NCI-H2227 (cell line): ENCODE data around the gene ABCF1.
A peak's percentile ranks its signal among the peaks of the same experiment; 100 is the strongest.

Experiments used
- DNase-seq: peaks from one replicate; lab custom pipeline; 2025; ENCODE audit not compliant: unreplicated experiment; lab: John Stamatoyannopoulos, UW

The ABCF1 gene

DNA sequence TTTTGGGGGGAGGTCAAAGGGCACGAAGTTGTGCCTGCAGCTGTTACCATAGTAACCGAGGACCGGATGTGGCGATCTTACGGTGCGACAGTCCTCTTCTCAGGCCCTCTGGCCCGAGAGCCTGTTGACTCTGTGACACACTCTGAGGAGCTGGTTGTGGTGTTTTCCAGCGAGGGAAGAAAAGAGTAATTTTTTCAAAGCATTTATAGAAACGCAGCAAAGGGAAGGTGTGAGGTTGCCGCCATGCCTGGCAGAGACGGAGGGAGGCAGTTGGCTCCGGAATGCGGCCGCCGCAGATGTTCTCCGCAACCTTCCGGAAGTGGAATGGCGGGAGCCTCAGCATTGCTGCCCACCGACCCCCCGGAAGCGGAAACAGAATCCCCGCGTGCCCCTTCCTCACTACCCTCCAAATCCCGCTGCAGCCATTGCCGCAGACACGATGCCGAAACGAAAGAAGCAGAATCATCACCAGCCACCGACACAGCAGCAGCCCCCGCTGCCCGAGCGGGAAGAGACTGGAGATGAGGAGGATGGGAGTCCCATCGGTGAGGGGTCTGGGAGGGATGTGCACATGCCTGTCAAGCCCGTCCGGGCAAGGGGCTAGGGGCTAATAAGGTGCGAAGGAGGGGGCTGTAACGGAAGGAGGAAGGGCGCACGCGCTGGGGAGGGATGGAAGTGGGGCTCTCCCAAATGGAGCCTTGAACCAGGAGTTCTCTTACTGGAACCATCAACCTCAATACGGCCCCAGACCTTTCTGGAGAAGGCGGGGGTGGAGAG is 14.1 kb upstream of the ABCF1 start, which contains the start of gene PRR3:
Gene PRR3, plus strand, starts transcription at position 390 of the 777 bp plus-strand sequence. Its CDS starts 50 bp downstream, at position 440.
- peak; percentile 93 for DNase-seq

- no peak for DNase-seq
Observed at GRCh38 chr6:30557683-30557981, 13.6 kb upstream of the ABCF1 start.

DNA sequence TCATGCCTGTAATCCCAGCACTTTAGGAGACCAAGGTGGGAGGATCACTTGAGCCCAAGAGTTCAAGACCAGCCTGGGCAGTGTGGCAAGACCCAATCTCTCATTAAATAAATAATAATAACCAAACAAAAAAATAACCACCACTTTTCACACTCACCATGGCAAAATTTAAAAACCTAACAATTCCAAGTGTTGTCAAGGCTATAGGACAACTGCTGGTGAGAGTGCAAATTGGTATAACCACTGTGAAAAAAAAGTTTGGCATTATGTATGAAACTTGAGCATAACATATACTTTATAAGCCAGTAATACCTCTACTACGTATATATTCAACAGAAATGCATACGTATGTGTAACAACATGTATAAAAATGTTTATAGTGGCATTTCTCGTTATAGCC is 10.3 kb upstream of the ABCF1 start:
- no peak for DNase-seq

- DNase-seq = no peak
Observed at GRCh38 chr6:30562470-30563425, 8.5 kb upstream of the ABCF1 start.

GRCh38 chr6:30564114-30564513 is 7.1 kb upstream of the ABCF1 start:
- DNase-seq = no peak

DNA sequence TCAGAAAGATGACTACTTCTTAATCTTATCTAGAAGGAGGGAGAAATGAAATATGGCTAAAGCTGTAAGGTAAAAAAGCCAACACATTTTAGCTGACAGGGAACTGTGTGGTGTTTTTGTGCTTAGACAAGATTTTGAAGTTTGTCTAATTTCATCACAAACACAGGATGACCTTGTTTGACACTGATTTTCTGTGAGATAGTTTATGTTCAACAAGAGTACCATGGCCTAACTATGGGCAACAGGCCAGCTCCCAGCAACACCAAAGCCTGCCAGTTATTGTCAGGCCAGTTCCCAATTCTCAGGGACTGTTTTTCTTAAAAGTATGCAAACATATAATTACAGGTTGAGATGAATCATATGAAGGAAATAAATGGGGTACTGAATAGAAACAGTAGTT is 5.5 kb upstream of the ABCF1 start:
- DNase-seq = no peak

- no peak for DNase-seq
Observed at GRCh38 chr6:30568245-30568644, 3.0 kb upstream of the ABCF1 start.

GRCh38 chr6:30570263-30570662 is 979 bp upstream of the ABCF1 start:
- DNase-seq = no peak

DNA sequence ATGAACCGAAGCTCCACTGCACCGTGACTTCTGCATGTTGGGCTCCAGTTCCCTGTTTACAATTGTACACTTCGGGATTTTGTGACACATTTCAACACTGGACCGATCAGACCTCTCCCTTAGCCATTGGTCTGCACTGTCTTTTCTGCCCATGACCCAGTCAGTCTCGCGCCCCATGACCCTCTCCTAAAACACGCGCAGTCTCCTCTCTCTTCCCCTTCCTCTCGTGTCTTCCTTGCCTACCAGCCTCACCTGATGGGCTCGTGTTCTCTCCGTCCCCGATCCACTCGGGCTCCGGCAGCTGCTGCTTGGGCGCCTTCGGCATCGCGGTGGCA is 535 bp upstream of the ABCF1 start:
- no peak for DNase-seq

DNA sequence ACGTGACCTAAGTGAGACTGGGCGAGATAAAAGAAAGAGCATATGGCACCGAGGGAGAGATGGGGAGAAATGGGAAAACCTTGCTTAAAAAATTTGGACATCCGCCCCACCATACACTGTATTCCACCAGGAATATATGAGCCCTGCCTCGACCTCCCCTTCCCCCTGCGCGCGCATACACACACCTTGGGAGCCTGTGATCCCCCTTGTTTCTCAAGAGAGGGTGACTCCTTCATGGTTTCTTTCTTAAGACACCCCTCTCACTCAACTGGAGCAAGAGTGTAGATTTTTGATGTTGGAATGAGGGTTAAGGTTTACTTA is 480 bp downstream of the ABCF1 start:
- no peak for DNase-seq

DNA sequence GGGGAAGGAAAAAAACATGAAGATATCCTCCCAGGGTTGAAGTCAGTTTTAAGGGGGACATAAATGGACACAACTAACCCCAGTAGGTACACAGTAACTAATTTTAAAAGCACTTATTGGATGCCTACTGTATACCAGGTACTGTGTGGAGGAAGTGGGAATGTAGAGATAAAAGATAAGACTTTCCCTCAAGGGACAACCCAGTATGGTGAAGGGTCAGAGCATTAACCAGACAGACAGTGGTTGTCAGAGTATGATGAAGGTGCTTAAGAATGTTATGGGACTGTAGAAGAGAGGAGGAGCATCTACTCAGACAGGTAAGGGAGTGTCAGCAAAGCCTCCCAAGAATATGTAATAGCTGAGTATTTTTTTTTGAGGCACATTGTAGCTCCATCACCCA is 906 bp downstream of the ABCF1 start:
- DNase-seq = no peak

DNA sequence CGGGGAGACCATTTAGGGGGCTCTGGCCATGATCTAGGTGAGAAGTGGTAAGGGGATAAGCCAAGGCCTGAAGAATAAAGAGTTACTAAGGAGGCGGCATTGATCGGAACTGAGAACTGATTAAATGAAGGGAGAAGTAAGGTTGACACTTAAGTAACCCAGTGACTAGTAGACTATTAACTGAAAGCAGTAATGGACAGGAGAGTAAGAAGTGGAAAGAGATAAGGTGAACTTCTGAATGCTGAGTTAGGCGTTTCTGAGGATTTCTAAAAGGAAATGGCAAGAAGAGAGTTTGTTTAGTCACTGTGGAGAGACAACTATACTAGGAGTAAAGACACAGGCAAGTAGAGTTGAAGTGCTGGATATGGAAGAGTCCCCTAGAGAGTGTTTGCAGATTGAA is 1.9 kb downstream of the ABCF1 start:
- no peak for DNase-seq

DNA sequence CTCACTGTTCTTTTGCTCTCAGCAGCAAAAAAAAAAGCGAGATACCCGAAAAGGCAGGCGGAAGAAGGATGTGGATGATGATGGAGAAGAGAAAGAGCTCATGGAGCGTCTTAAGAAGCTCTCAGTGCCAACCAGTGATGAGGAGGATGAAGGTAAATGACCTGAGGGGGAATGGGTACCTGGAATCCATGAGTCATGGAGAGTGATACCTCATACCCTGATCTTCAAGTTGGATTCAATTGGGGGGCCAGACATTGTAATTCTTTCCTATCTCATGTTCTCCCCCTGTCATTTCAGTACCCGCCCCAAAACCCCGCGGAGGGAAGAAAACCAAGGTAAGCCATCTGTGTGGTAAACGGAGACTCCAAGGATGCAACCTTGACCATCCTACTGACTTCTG is 6.8 kb downstream of the ABCF1 start:
- no peak for DNase-seq

DNA sequence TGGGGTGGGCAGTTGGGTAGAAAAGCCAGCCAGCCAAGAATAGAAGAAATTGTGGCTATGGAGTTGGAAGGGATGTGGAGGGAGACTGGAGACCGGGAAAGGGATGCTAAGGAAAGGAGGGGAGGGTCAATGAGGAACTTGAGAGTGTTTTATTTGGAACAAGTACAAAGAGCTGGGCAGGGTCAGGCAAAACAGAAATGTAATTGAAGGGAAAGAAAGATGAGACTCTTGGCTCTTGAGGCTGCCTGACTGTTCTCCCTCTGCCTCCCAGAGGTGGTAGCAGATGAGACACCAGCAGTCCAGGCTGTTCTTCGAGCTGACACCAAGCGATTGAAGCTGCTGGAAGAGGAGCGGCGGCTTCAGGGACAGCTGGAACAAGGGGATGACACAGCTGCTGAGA is 12.7 kb downstream of the ABCF1 start:
- no peak for DNase-seq

- no peak for DNase-seq
Observed at GRCh38 chr6:30589754-30590358, 18.6 kb downstream of the ABCF1 start.

- no peak for DNase-seq
Observed at GRCh38 chr6:30590509-30590908, 19.3 kb downstream of the ABCF1 start.

GRCh38 chr6:30591008-30591407 is 19.8 kb downstream of the ABCF1 start:
- no peak for DNase-seq

GRCh38 chr6:30592287-30592686 is 21.0 kb downstream of the ABCF1 start:
- DNase-seq = no peak

DNA sequence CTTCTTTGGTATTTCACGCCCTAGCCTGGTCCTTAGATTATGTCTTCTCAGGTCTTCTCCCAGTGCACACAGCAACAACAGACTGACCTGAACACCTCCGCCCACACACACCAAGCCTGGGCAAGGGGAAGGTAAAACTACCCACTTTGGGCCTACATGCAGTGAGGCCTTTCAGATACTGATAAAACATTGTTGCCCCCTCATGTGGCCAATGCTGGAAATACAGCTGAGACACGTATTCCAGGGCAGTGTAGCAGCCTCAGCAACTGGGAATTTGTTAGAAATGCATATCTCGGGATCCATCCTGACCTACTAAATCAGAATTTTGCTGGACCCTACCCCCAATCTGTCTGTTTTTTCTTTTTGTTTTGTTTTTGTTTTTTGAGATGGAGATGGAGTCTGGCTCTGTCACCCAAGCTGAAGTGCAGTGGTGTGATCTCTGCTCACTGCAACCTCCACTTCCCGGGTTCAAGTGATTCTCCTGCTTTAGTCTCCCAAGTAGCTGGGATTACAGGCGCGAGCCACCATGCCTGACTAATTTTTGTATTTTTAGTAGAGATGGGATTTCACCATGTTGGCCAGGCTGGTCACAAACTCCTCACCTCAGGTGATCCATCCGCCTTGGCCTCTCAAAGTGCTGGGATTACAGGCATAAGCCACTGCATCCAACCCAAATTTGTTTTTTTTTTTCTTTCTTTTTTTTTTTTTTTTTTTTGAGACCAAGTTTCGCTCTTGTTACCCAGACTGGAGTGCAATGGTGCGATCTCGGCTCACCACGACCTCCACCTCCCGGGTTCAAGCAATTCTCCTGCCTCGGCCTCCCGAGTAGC is 26.3 kb downstream of the ABCF1 start:
- peak; percentile 87 for DNase-seq

DNA sequence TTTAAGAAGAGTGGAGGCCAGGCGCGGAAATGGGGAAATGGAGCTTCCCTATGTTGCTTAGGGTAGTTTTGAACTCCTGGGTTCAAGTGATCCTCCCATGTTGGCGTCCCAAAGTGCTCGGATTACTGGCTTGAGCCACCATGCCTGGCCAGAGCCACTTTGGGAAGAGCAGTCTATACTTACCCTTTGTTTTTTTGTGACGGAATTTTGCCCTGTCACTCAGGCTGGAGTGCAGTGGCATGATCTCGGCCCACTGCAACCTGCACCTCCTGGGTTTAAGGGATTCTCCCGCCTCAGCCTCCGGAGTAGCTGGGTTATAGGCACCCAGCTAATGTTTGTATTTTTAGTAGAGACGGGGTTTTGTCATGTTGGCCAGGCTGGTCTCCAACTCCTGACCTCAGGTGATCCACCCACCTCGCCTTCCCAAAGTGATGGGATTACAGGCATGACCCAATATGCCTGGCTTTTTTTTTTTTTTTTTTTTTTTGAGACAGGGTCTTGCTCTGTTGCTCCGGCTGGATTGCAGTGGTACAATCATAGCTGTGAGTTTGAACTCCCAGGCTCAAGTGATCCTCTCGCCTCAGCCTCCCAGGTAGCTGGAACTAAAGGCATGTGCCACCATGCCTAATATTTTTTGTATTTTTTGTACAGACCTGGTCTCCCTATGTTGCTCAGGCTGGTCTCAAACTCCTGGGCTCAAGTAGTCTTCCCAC is 27.8 kb downstream of the ABCF1 start:
- DNase-seq = no peak
